Epithelial cell of proximal tubule (primary cell): Measurements from ENCODE around the gene AFM. TPM values are rescaled to one million over a fixed set of nuclear protein-coding genes. Genes with fewer than 3 reads are reported as not detected.
A peak's percentile ranks its signal among the peaks of the same experiment; 100 is the strongest.

Source experiments
- DNase-seq: peaks from one replicate; pipeline ENCODE4 v3.0.0-alpha.2; 2011; ENCODE audit warnings: low read depth
- H3K4me3 ChIP-seq: 2 replicates; pipeline ENCODE4 v1.5.1; 2011; ENCODE audit warnings: low read depth, mild to moderate bottlenecking, low read length
- total RNA-seq: library from RNA; depleted of rRNA; stranded (reverse); fragments of >200 nt; gene quantifications from 2 replicates; pipeline ENCODE4 v1.2.3, GENCODE V29; 2015
- TF ChIP-seq, protein P1 (sequence below): conservative IDR thresholded peaks from 2 replicates; pipeline ENCODE4 v1.5.1; 2012; ENCODE audit warnings: low read depth, mild to moderate bottlenecking, low read length

Gene AFM
- total RNA-seq, 1 donor from 2014 or later = not detected

DNA sequence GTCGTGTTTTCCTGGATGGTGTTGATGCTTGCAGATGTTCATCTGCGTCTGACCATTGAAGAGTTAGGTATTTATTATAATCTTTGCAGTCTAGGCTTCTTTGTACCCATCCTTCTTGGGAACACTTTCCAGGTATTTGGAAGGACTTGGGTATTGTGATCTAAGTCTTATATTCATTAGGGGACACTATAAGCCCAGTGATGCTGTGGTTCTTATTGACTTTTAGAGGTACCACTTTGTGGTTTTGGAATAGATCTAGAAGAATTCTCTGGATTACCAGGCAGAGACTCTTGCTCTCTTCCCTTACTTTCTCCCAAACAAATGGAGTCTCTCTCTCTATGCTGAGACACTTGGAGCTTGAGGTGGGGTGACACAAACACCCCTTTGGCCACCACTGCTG lies 41.6 kb downstream of the AFM start:
- DNase-seq = no peak
- TF ChIP-seq, protein P1, sequence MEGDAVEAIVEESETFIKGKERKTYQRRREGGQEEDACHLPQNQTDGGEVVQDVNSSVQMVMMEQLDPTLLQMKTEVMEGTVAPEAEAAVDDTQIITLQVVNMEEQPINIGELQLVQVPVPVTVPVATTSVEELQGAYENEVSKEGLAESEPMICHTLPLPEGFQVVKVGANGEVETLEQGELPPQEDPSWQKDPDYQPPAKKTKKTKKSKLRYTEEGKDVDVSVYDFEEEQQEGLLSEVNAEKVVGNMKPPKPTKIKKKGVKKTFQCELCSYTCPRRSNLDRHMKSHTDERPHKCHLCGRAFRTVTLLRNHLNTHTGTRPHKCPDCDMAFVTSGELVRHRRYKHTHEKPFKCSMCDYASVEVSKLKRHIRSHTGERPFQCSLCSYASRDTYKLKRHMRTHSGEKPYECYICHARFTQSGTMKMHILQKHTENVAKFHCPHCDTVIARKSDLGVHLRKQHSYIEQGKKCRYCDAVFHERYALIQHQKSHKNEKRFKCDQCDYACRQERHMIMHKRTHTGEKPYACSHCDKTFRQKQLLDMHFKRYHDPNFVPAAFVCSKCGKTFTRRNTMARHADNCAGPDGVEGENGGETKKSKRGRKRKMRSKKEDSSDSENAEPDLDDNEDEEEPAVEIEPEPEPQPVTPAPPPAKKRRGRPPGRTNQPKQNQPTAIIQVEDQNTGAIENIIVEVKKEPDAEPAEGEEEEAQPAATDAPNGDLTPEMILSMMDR = peak; percentile 17

DNA sequence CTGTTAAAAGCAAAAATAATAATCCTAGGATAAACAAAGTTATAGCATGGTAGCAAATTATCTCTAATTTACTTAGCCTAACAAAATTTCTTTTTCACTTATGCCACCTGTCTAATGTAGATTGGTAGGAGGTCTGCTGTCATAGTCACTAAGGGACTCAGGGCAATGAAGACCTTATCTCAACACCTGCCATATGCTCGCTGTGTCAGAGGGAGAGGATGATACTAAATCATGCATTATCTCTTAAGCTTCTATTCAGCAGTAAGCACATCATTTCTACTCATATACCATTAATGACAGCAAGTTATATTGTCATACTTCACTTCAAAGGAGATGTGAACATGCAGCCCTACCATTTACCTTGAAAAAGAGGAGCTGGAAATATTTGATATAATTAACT lies 44.1 kb downstream of the AFM start:
- no peak overlapping the region for H3K4me3 ChIP-seq
- no peak for DNase-seq
- TF ChIP-seq, protein P1 = no peak

More for the DNA sequence above, 41.6 kb downstream of the AFM start:
- no peak overlapping the region for H3K4me3 ChIP-seq

DNA sequence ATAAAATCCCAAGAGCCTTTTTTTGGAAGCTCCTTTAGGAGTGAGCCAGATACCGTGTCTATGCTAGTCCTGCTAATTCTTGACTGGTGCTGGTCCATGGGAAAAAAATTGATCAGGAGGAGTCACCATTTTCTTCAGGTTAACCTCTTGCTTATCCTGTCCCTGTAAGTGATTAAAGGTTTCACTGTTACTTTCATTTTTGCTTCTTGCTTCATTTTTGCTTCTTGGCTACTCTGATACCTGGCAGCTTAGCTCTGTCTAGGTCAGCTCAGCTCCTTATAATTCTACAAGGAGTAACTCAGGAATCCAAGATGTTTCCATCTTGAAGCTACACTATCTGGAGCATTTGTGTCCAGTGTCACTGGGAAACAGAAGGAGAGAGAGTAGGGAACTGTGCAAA lies 45.7 kb downstream of the AFM start:
- H3K4me3 ChIP-seq = no peak overlapping the region
- TF ChIP-seq, protein P1 = no peak
- no peak for DNase-seq

DNA sequence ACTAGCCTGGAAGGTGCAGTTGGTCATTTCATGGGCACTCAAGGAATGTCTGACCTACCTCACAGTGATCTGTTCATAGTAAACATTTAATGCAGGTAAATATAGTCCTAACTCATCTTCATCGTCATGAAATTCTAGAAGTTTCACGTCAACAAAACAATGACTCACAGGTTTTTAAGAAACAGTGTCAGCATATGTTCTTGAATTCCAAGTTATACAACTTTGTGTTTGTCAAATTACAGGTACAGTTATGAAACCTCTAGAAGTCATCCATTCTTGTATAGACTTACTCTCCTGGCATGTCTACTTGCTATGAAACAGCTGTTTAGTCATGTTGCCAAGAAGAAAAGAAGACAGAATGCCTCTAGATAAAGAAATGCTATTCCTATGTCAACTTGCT lies 46.6 kb downstream of the AFM start:
- no peak overlapping the region for H3K4me3 ChIP-seq
- TF ChIP-seq, protein P1 = no peak
- DNase-seq = no peak

DNA sequence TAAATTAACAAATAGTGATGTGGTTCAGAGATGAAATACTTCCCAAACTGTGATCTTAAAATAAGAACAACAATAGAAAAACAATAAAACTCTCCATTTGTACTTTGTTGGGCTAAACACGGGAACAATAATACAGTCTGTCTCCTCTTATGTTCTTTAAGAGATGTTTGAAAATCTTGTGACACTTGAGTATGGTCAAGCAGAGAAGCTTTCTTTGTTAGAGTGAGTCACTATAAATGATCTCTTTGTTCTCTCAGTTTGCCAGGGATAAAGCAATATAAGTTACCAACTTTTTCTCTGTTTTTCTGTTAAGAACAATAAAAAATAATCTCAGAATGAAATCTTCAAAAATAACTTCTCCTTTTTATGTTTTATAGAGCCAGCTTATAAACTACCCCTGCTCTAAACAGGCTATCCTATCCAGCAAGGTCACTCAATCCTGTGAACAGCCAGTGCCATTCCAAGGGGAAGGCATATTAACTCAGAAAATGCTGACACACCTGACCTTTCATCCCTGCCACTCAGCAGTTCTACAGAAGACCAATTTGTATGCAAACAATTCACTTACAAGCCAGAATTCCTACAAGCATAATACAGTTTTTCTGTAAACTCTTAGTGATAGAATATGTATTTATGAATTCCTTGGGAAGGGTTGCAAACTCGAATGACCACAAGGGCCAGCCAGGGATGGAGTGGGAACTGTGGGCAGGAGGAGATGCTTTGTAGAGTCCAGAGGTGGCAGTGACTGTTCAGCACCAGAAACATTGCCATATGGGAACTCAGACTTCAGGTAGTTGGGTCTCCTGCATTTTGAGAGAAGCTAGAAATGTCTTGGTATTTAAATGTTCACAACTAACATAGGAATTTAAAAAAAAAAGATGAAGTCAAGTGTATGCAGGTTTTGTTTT lies 52.2 kb downstream of the AFM start:
- no peak overlapping the region for H3K4me3 ChIP-seq
- TF ChIP-seq, protein P1 = no peak
- DNase-seq = peak; percentile 1

DNA sequence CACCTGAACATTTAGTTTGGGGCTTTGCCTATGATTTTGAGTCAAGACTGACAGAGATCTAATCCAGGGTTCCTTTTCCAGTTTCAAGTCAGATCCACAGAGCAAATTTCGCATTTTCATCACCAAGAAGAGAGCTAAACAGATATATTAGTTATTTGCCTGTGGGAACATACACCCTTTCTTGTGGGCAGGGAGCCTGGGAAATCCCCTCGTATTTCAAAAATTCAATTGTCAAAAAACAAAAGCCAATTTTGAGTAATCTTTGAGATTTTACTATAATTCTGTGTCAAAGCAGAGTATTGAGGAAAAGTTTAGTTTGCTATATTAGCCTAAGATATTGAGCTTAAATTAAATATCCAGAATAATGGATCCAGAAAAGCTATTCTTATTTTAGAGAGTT lies 56.6 kb downstream of the AFM start:
- no peak overlapping the region for H3K4me3 ChIP-seq
- TF ChIP-seq, protein P1 = no peak
- no peak for DNase-seq

DNA sequence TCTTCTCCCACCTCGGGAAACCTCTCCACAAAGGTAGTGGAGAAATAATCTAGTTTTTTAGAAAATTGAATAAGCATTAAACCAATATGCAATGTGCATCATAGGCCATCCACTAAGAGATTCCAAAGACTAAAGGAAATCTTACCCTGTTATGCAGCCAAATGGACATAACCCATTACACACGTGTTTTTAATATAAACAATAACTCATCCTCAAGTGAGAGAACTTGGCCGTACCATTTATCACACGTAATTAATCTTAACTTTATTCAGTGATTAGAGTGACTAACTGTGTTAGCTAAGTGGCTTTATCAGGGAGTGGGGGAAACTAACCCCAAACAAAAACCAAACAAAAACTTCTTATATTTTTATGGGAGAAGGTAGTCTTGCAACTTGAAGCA lies 57.8 kb downstream of the AFM start:
- no peak overlapping the region for H3K4me3 ChIP-seq
- DNase-seq = no peak
- TF ChIP-seq, protein P1 = no peak
